BLaER1 treated with 17β-estradiol and CSF1 and Interleukin-3, amounts not matched to agents 10 nM and 100 nM (cell line): ENCODE measurements around the gene WNT3A.

ENCODE experiments used
- H3K27ac ChIP-seq, 11 experiments: shearing (Covaris generic); formaldehyde crosslinking; 2 replicates each; pipeline ENCODE4 v1.8.1; 2022
- H3K27me3 ChIP-seq, 11 experiments: shearing (Covaris generic); formaldehyde crosslinking; 2 replicates each; pipeline ENCODE4 v1.8.1; 2022
- H3K36me3 ChIP-seq, 11 experiments: shearing (Covaris generic); formaldehyde crosslinking; 2 replicates each; pipeline ENCODE4 v1.8.1; 2022
- H3K4me1 ChIP-seq, 10 experiments: shearing (Covaris generic); formaldehyde crosslinking; 2 replicates each; pipeline ENCODE4 v1.8.1; 2022
- H3K4me2 ChIP-seq, 11 experiments: shearing (Covaris generic); formaldehyde crosslinking; 2 replicates each; pipeline ENCODE4 v1.8.1; 2022
- H3K4me3 ChIP-seq, 10 experiments: shearing (Covaris generic); formaldehyde crosslinking; 2 replicates each; pipeline ENCODE4 v1.8.1; 2022
- H3K9ac ChIP-seq, 11 experiments: shearing (Covaris generic); formaldehyde crosslinking; 2 replicates each; pipeline ENCODE4 v1.8.1; 2022
- H3K9me3 ChIP-seq, 11 experiments: shearing (Covaris generic); formaldehyde crosslinking; replicated peaks in 1 of 11; 2 replicates each; pipeline ENCODE4 v1.8.1; 2022
- H4K20me1 ChIP-seq, 11 experiments: shearing (Covaris generic); formaldehyde crosslinking; 2 replicates each; pipeline ENCODE4 v1.8.1; 2022
- Cebpa-rat ChIP-seq, 11 experiments: shearing (Covaris generic); IDR thresholded peaks; 2 replicates each; pipeline ENCODE4 v1.8.1; 2022

WNT3A gene

DNA sequence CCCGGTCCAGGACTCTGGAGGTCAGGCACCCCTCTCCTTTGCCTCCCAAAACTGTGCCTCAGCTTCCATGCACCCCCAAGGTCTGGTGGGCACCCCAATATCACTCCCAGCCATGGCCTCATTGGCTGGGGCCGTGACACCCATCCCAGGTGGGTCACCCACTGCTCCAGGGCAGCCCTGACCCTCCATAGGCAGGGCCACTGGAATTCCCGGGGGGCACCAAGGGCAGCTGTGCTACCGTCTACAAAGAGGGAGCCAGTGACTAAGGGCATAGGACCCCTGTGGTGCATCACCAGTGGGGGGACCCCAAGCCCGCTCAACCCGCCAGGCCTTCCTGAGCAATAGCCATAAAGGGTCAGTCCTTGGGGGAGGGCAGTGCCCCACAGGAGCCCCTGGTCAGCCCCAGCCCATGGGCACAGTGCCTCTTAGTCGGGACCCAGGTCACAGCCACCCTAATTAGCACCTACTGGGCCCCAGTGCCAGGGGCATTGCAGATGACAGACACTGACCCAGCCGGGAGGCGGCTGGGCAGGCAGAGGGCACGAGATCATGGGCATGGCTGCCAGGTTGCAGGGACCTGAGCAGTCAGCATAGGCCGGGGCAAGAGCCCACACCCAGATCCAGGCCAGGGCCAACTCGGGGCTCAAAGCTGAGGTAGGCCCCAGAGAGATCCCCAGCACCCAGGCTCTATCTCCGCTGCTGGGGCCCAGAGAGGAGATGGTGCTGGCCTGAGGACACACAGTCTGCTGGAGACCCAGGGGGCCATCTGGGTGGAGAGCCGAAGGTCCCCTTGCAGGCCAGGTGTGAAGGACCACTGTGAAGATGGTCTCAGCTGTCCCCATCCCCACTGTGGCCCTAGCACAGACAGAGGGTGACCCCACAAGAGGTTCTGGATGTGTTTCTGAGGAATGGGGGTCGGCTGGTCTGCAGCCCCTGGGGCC lies 56.7 kb downstream of the WNT3A start:
- Histone ChIP-seq H3K27me3 (peaks cover 0 to 29% (median 18%) of the 10 kb centered on the region in 11 experiments; a peak in 14 of 22 replicates), H3K9me3 (peaks cover 0 to 11% (median 0%) of the 10 kb centered on the region in 11 experiments; a peak in 2 of 22 replicates), H3K4me3 (no peak overlapping the region), H4K20me1 (peaks cover 0 to 3% (median 0%) of the 10 kb centered on the region in 11 experiments; a peak in 2 of 22 replicates), H3K4me1 (no peaks in the 10 kb centered on the region), H3K36me3 (no peaks in the 10 kb centered on the region), H3K27ac (no peak overlapping the region), H3K4me2 (no peak overlapping the region), H3K9ac (no peak overlapping the region)
- no peak for TF ChIP-seq Cebpa-rat (IDR thresholded peaks at IDR 0.05)

GRCh38 chr1:228064296-228064695 lies 57.5 kb downstream of the WNT3A start:
- no peak overlapping the region for H3K9ac ChIP-seq
- H3K4me1 ChIP-seq = no peaks in the 10 kb centered on the region
- peaks cover 0 to 29% (median 18%) of the 10 kb centered on the region in 11 experiments; a peak in 14 of 22 replicates for H3K27me3 ChIP-seq
- H3K36me3 ChIP-seq = no peaks in the 10 kb centered on the region
- TF ChIP-seq Cebpa-rat (IDR thresholded peaks at IDR 0.05) = no peak
- peaks cover 0 to 3% (median 0%) of the 10 kb centered on the region in 11 experiments; a peak in 2 of 22 replicates for H4K20me1 ChIP-seq
- H3K9me3 ChIP-seq = peaks cover 0 to 11% (median 0%) of the 10 kb centered on the region in 11 experiments; a peak in 2 of 22 replicates
- no peak overlapping the region for H3K4me3 ChIP-seq
- H3K4me2 ChIP-seq = no peak overlapping the region
- H3K27ac ChIP-seq = no peak overlapping the region

DNA sequence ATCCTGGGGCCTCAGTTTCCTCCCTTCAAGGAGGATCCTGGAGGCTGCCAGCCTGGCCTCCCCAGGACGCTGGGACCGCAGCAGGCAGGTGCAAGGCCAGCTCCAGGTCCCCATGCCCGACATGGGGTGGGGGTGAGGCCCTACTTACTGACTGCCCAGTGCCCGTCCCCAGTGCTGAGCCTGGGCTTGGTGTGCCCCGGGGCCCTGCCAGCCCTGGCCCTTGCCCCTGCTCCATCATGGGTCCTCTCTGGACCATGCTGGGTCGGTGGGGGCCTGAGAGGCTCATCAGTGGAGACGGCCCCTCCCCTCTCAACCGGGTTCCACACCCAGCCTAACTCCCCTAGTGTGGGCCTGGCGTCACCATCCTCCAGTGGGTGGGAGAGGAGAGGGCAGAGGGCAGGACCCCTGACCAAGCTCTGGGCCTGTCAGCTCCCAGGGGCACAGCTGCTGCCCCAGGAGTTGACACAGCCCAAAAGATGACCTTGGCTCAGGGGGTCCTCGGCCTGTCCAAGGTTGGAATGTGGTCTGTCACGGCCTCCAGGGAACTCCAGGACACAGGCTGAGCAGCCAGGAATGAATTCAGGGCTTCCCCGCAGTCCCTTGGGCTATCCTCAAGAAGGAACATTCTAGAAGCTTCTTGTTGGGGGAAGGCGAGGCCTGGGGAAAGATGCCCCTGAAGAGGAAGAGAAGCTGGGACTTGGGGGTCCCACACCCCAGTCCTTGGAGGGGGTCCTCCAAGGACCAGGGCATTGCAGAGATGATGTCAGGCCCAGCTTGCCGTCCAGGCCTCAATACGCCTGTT lies 58.1 kb downstream of the WNT3A start:
- no peaks in the 10 kb centered on the region for H3K36me3 ChIP-seq
- no peak overlapping the region for H3K9ac ChIP-seq
- H3K27ac ChIP-seq = no peak overlapping the region
- no peak overlapping the region for H3K4me3 ChIP-seq
- peaks cover 0 to 8% (median 0%) of the 10 kb centered on the region in 11 experiments; a peak in 2 of 22 replicates for H3K9me3 ChIP-seq
- H4K20me1 ChIP-seq = peaks cover 0 to 3% (median 0%) of the 10 kb centered on the region in 11 experiments; a peak in 2 of 22 replicates
- H3K27me3 ChIP-seq = peaks cover 0 to 29% (median 18%) of the 10 kb centered on the region in 11 experiments; a peak in 14 of 22 replicates
- H3K4me1 ChIP-seq = no peaks in the 10 kb centered on the region
- no peak overlapping the region for H3K4me2 ChIP-seq
- no peak for TF ChIP-seq Cebpa-rat (IDR thresholded peaks at IDR 0.05)

DNA sequence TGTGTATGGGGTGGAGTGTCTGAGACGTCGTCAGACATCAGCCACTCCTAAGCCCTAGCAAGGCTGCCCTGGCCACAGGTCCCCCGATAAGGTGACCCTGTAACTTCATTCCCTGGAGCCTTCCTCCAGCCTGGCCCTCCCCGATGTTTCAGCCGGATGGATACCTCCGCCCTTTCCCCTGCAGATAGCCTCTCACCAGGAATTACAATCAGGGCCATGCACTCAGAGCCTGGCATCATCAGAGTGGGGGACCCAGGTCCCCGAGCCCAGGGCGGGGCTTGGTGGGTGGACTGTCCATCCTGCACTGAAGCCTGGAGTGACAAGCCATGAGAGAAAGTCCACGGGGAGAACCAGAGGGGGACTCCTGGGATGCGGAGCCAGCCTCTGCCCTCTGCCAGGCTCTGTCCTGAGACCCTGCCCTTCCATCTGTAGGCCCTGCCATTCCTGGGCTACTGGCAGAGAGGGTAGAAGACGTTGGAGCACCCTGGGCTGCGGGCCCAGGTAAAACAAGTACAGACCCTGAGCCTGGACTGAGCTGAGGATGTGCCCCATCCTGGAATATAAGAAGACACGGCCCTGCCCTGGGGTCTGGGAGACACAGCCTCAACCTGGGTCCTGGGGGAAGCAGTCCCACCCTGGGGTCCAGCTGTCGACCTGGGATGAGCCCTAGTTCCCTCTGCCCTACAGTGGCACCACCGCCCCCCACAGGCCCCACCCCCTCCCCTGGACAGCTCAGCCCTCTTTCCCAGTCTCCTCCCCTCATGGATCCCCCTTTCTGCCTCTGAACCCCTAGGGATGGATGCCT lies 58.9 kb downstream of the WNT3A start:
- Histone ChIP-seq H3K9ac (no peak overlapping the region), H3K4me2 (no peak overlapping the region), H3K27me3 (peaks cover 0 to 24% (median 14%) of the 10 kb centered on the region in 11 experiments; a peak in 14 of 22 replicates), H4K20me1 (peaks cover 0 to 3% (median 0%) of the 10 kb centered on the region in 11 experiments; a peak in 2 of 22 replicates), H3K4me1 (no peaks in the 10 kb centered on the region), H3K4me3 (no peak overlapping the region), H3K9me3 (0 out of 22 replicates have a peak, but pooled peaks cover 0 to under 1% (median 0%) of the 10 kb centered on the region in 11 experiments), H3K27ac (no peak overlapping the region), H3K36me3 (no peaks in the 10 kb centered on the region)
- TF ChIP-seq Cebpa-rat (IDR thresholded peaks at IDR 0.05) = no peak

DNA sequence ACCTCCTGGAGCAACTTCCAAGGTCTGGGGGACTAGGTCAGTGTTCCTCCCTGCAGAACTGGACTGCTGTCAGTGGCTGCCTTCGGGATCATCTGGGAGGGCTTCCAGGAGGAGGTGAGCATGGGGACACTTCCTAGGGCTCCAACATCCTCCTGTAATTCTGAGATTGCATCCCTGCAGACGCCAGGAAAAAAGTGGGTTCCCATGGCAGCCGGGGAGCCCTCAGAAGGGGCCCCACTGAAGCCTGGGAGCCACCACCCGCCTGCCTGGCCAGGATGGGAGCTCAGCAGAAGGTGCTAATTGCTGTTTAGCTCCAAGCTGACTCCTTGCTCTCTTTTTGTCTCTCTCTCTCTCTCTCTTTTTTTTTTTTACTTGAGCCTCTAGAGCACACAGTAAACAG lies 59.6 kb downstream of the WNT3A start:
- Histone ChIP-seq H3K4me2 (no peak overlapping the region), H3K9ac (no peak overlapping the region), H3K27me3 (peaks cover 0 to 17% (median 12%) of the 10 kb centered on the region in 11 experiments; a peak in 13 of 22 replicates), H3K9me3 (no peaks in the 10 kb centered on the region), H3K36me3 (no peaks in the 10 kb centered on the region), H3K4me1 (no peaks in the 10 kb centered on the region), H3K27ac (no peak overlapping the region), H3K4me3 (no peak overlapping the region), H4K20me1 (peaks cover 0 to 3% (median 0%) of the 10 kb centered on the region in 11 experiments; a peak in 2 of 22 replicates)
- TF ChIP-seq Cebpa-rat (IDR thresholded peaks at IDR 0.05) = no peak

- peaks cover 0 to 17% (median 12%) of the 10 kb centered on the region in 11 experiments; a peak in 13 of 22 replicates for H3K27me3 ChIP-seq
- H3K4me1 ChIP-seq = no peaks in the 10 kb centered on the region
- peaks cover 0 to 3% (median 0%) of the 10 kb centered on the region in 11 experiments; a peak in 2 of 22 replicates for H4K20me1 ChIP-seq
- H3K4me2 ChIP-seq = no peak overlapping the region
- no peak for TF ChIP-seq Cebpa-rat (IDR thresholded peaks at IDR 0.05)
- H3K36me3 ChIP-seq = no peaks in the 10 kb centered on the region
- H3K9me3 ChIP-seq = no peaks in the 10 kb centered on the region
- H3K9ac ChIP-seq = no peak overlapping the region
- H3K4me3 ChIP-seq = no peak overlapping the region
- no peak overlapping the region for H3K27ac ChIP-seq
Observed at GRCh38 chr1:228066891-228067654, 60.3 kb downstream of the WNT3A start.

DNA sequence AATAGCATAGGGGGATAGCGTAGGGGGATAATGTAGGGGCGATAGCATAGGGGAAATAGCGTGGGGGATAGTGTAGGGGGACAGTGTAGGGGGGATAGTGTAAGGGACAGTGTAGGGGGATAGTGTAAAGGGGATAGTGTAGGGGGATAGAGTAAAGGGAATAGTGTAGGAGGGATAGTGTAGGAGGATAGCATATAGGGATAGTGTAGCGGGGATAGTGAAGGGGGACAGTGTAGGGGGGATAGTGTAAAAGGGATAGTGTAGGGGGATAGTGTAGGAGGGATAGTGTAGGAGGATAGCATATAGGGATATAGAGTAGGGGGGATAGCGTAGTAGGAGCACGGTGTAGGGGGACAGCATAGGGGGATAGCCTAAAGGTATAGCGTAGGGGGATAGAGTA lies 61.6 kb downstream of the WNT3A start:
- Histone ChIP-seq H3K9me3 (no peaks in the 10 kb centered on the region), H3K4me2 (no peak overlapping the region), H3K9ac (no peak overlapping the region), H4K20me1 (peaks cover 0 to 13% (median 8%) of the 10 kb centered on the region in 11 experiments; a peak in 14 of 22 replicates), H3K27ac (no peak overlapping the region), H3K27me3 (peaks cover 0 to 17% (median 12%) of the 10 kb centered on the region in 11 experiments; a peak in 13 of 22 replicates), H3K36me3 (no peaks in the 10 kb centered on the region), H3K4me1 (no peaks in the 10 kb centered on the region), H3K4me3 (no peak overlapping the region)
- no peak for TF ChIP-seq Cebpa-rat (IDR thresholded peaks at IDR 0.05)
